Measurements from ENCODE around the gene EFNB2. TPM values are rescaled to one million over a fixed set of nuclear protein-coding genes. Genes with fewer than 3 reads are reported as not detected.

EFNB2 gene
- total RNA-seq, 1 donor from 2014 or later = 14.6 TPM

DNA sequence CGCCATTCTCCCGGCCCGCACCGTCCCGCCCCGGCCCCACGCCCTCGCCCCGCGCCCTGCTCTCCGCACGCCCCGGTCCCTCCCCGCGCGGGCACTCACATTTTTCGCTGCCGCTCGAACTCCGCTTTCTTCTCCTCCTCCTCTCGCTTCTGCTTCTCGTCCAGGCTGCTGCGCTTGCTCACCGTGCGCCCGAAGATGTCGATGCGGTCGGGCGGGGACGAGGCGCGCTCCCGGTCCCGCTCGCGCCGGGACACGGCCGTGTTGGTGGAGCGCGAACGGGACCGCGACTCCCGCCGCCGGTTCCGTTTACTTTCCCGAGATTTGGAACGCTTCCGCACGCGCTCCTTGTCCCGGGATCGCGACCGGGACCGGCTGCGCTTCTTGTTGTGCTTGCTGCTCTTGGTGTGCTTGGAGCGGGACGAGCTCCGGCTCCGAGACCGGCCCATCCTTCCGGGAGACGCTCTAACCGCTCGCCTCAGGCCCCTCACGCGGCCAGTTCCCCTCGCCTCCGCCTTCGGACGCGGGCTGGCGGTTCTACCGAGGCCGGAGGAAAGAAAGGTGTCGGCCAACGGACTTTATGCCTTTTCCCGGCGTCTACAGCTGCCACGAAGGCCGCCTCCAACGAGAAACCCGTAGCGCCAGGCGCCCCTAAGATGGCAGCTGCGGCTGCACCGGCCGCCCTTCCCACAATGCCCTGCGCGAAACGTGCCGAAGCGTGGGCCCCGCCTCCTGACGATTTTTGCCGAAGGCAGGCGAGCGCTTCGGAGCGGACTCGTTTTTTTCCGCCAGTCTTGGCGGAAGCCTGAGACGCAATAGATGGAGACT, 32.2 kb upstream of the EFNB2 start, which contains the start of gene ARGLU1:
Gene ARGLU1 (minus strand): TSS at position 664 of the 825 bp plus-strand sequence. CDS start 218 bp downstream, at position 446.
- Histone ChIP-seq H3K27ac (ENCODE audit: low read depth, low read length) (peak within 1 kb of the TSS; percentile 94), H3K9ac (ENCODE audit: low read depth in 1 of 3, low read length in 3 of 3) (peak within 1 kb of the TSS; percentile 90 to 97 (median 96)), H3K36me3 (ENCODE audit: control insufficient read depth in 3 of 3, insufficient read depth in 3 of 3, low read length in 3 of 3) (no peaks in the 10 kb centered on the region), H3K9me3 (ENCODE audit: control insufficient read depth in 3 of 3, low read length in 3 of 3) (no peaks in the 10 kb centered on the region), H3K27me3 (ENCODE audit: control insufficient read depth in 3 of 3, insufficient read depth in 3 of 3, low read length in 3 of 3) (no peaks in the 10 kb centered on the region), H3K4me3 (ENCODE audit: low read length in 3 of 3) (peak within 1 kb of the TSS; percentile 88 to 96 (median 95)), H3K4me1 (ENCODE audit: control insufficient read depth in 3 of 3, insufficient read depth in 3 of 3, low read length in 3 of 3) (peaks cover 26 to 36% (median 29%) of the 10 kb centered on the region in 3 donors)

DNA sequence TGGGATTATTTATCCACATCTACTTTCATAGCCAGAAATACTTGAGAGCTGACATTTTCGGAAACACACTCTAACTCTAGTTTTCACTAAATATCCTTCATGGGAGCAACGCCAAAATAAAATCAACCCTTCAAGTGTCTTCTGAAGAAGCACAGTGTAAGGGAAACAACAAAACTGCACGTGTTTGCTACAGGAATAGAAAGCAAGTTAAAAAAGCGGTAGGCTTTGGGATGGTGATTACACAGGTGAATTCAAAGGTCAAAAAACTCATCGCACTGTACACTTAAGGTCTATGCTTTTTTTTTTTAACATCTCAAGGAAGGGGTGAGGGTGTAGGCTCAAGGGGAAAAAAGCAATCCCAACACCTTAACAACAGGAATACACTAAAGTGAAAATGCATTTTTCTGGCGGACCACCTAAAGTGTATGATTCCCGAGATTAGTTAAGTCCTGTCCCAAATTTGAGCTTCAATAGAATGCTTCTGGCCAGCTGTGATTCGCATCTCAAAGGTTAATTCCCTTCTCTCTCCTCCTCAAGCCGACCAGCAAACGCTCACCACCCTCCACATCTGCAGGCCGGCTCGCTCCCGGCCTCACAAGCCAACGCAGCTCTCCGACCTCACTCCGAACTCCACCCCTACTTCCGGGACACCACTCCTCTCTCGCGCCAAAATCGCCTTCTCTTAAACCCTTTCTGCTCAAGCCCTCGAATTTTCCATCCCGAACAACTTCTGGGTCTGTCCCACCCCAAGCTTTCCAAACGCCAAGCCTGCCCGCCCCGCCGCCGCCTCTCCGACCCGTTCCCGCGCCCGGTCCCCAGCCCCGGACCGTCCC, 31.4 kb upstream of the EFNB2 start:
- Histone ChIP-seq H3K27me3 (ENCODE audit: control insufficient read depth in 3 of 3, insufficient read depth in 3 of 3, low read length in 3 of 3) (no peaks in the 10 kb centered on the region), H3K4me1 (ENCODE audit: control insufficient read depth in 3 of 3, insufficient read depth in 3 of 3, low read length in 3 of 3) (peaks cover 31 to 42% (median 35%) of the 10 kb centered on the region in 3 donors)

GRCh38 chr13:106565127-106565775, 29.8 kb upstream of the EFNB2 start:
- no peaks in the 10 kb centered on the region for H3K27me3 ChIP-seq (ENCODE audit: control insufficient read depth in 3 of 3, insufficient read depth in 3 of 3, low read length in 3 of 3)
- no peak overlapping the region for H3K27ac ChIP-seq (ENCODE audit: low read depth, low read length)
- H3K4me1 ChIP-seq (ENCODE audit: control insufficient read depth in 3 of 3, insufficient read depth in 3 of 3, low read length in 3 of 3) = peaks cover 40 to 46% (median 41%) of the 10 kb centered on the region in 3 donors
- H3K9ac ChIP-seq (ENCODE audit: low read depth in 1 of 3, low read length in 3 of 3) = no peak overlapping the region
- no peaks in the 10 kb centered on the region for H3K9me3 ChIP-seq (ENCODE audit: control insufficient read depth in 3 of 3, low read length in 3 of 3)
- H3K4me3 ChIP-seq (ENCODE audit: low read length in 3 of 3) = peak overlapping the region in 2 of 3 donors; percentile 95 to 96
- no peaks in the 10 kb centered on the region for H3K36me3 ChIP-seq (ENCODE audit: control insufficient read depth in 3 of 3, insufficient read depth in 3 of 3, low read length in 3 of 3)

More for the DNA sequence above, 31.4 kb upstream of the EFNB2 start:
- H3K9ac ChIP-seq (ENCODE audit: low read depth in 1 of 3, low read length in 3 of 3) = peak overlapping the region; percentile 90 to 97 (median 96)
- H3K4me3 ChIP-seq (ENCODE audit: low read length in 3 of 3) = peak overlapping the region; percentile 88 to 96 (median 95)
- H3K9me3 ChIP-seq (ENCODE audit: control insufficient read depth in 3 of 3, low read length in 3 of 3) = no peaks in the 10 kb centered on the region
- peak overlapping the region; percentile 94 for H3K27ac ChIP-seq (ENCODE audit: low read depth, low read length)
- no peaks in the 10 kb centered on the region for H3K36me3 ChIP-seq (ENCODE audit: control insufficient read depth in 3 of 3, insufficient read depth in 3 of 3, low read length in 3 of 3)

- Histone ChIP-seq H3K4me3 (ENCODE audit: low read length in 3 of 3) (no peak overlapping the region), H3K27me3 (ENCODE audit: control insufficient read depth in 3 of 3, insufficient read depth in 3 of 3, low read length in 3 of 3) (no peaks in the 10 kb centered on the region), H3K9me3 (ENCODE audit: control insufficient read depth in 3 of 3, low read length in 3 of 3) (no peaks in the 10 kb centered on the region), H3K36me3 (ENCODE audit: control insufficient read depth in 3 of 3, insufficient read depth in 3 of 3, low read length in 3 of 3) (peaks cover 3 to 10% (median 10%) of the 10 kb centered on the region in 3 donors), H3K4me1 (ENCODE audit: control insufficient read depth in 3 of 3, insufficient read depth in 3 of 3, low read length in 3 of 3) (peaks cover 35 to 41% (median 40%) of the 10 kb centered on the region in 3 donors), H3K27ac (ENCODE audit: low read depth, low read length) (no peak overlapping the region), H3K9ac (ENCODE audit: low read depth in 1 of 3, low read length in 3 of 3) (no peak overlapping the region)
Measured at GRCh38 chr13:106562301-106562700, 26.8 kb upstream of the EFNB2 start.

DNA sequence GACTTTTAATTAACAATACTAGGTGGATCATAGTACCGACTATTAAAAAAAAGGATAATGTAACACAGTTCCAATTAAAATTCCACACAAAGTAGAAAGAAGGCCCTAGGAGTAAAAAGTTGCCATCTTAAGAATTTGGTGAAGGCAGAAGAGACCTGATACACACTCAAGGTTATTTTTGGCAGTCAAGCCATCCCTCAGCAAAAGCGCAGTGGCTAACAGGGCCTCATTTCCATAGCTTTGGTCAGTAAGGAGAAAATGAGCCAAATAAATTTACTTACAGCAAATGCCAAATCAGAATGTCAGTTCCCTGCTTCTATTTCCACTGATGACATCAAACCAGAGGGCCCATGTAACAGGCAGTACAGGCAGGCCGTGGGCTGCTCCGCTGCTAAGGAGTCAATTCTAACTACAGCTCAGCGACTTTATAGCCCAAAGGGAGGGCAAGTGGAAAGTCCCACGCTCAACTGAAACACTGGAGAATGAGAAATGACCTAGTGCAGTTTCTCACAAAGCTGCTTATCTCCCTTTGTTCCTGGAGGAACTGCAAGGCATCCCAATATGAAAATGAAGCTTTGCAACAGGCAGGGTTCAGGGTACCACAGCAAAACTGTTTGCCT, 26.2 kb upstream of the EFNB2 start:
- H3K27me3 ChIP-seq (ENCODE audit: control insufficient read depth in 3 of 3, insufficient read depth in 3 of 3, low read length in 3 of 3) = no peaks in the 10 kb centered on the region
- H3K27ac ChIP-seq (ENCODE audit: low read depth, low read length) = no peak overlapping the region
- H3K4me3 ChIP-seq (ENCODE audit: low read length in 3 of 3) = peak overlapping the region in 2 of 3 donors; percentile 15 to 45
- H3K9ac ChIP-seq (ENCODE audit: low read depth in 1 of 3, low read length in 3 of 3) = peak overlapping the region in 2 of 3 donors; percentile 5 to 17
- H3K36me3 ChIP-seq (ENCODE audit: control insufficient read depth in 3 of 3, insufficient read depth in 3 of 3, low read length in 3 of 3) = peaks cover 3 to 14% (median 14%) of the 10 kb centered on the region in 3 donors
- no peaks in the 10 kb centered on the region for H3K9me3 ChIP-seq (ENCODE audit: control insufficient read depth in 3 of 3, low read length in 3 of 3)
- H3K4me1 ChIP-seq (ENCODE audit: control insufficient read depth in 3 of 3, insufficient read depth in 3 of 3, low read length in 3 of 3) = peaks cover 35 to 39% (median 38%) of the 10 kb centered on the region in 3 donors

GRCh38 chr13:106560821-106561220, 25.4 kb upstream of the EFNB2 start:
- Histone ChIP-seq H3K4me3 (ENCODE audit: low read length in 3 of 3) (no peak overlapping the region), H3K27ac (ENCODE audit: low read depth, low read length) (no peak overlapping the region), H3K4me1 (ENCODE audit: control insufficient read depth in 3 of 3, insufficient read depth in 3 of 3, low read length in 3 of 3) (peaks cover 30% of the 10 kb centered on the region in 3 donors), H3K27me3 (ENCODE audit: control insufficient read depth in 3 of 3, insufficient read depth in 3 of 3, low read length in 3 of 3) (no peaks in the 10 kb centered on the region), H3K9ac (ENCODE audit: low read depth in 1 of 3, low read length in 3 of 3) (no peak overlapping the region), H3K9me3 (ENCODE audit: control insufficient read depth in 3 of 3, low read length in 3 of 3) (no peaks in the 10 kb centered on the region), H3K36me3 (ENCODE audit: control insufficient read depth in 3 of 3, insufficient read depth in 3 of 3, low read length in 3 of 3) (peaks cover 3 to 20% (median 20%) of the 10 kb centered on the region in 3 donors)

GRCh38 chr13:106558527-106558926, 23.1 kb upstream of the EFNB2 start:
- Histone ChIP-seq H3K36me3 (ENCODE audit: control insufficient read depth in 3 of 3, insufficient read depth in 3 of 3, low read length in 3 of 3) (peaks cover 5 to 35% (median 27%) of the 10 kb centered on the region in 3 donors), H3K9me3 (ENCODE audit: control insufficient read depth in 3 of 3, low read length in 3 of 3) (no peaks in the 10 kb centered on the region)

GRCh38 chr13:106555631-106556328, 20.3 kb upstream of the EFNB2 start:
- no peak overlapping the region for H3K27ac ChIP-seq (ENCODE audit: low read depth, low read length)
- H3K4me3 ChIP-seq (ENCODE audit: low read length in 3 of 3) = no peak overlapping the region
- no peaks in the 10 kb centered on the region for H3K27me3 ChIP-seq (ENCODE audit: control insufficient read depth in 3 of 3, insufficient read depth in 3 of 3, low read length in 3 of 3)
- no peaks in the 10 kb centered on the region for H3K9me3 ChIP-seq (ENCODE audit: control insufficient read depth in 3 of 3, low read length in 3 of 3)
- peaks cover 5 to 36% (median 32%) of the 10 kb centered on the region in 3 donors for H3K36me3 ChIP-seq (ENCODE audit: control insufficient read depth in 3 of 3, insufficient read depth in 3 of 3, low read length in 3 of 3)
- H3K9ac ChIP-seq (ENCODE audit: low read depth in 1 of 3, low read length in 3 of 3) = no peak overlapping the region
- H3K4me1 ChIP-seq (ENCODE audit: control insufficient read depth in 3 of 3, insufficient read depth in 3 of 3, low read length in 3 of 3) = peaks cover 4 to 10% (median 7%) of the 10 kb centered on the region in 3 donors

More at GRCh38 chr13:106558527-106558926, 23.1 kb upstream of the EFNB2 start:
- H3K4me1 ChIP-seq (ENCODE audit: control insufficient read depth in 3 of 3, insufficient read depth in 3 of 3, low read length in 3 of 3) = peaks cover 13 to 17% (median 17%) of the 10 kb centered on the region in 3 donors
- H3K9ac ChIP-seq (ENCODE audit: low read depth in 1 of 3, low read length in 3 of 3) = no peak overlapping the region
- H3K27ac ChIP-seq (ENCODE audit: low read depth, low read length) = no peak overlapping the region
- no peak overlapping the region for H3K4me3 ChIP-seq (ENCODE audit: low read length in 3 of 3)
- no peaks in the 10 kb centered on the region for H3K27me3 ChIP-seq (ENCODE audit: control insufficient read depth in 3 of 3, insufficient read depth in 3 of 3, low read length in 3 of 3)

Measured in skeletal muscle tissue (tissue), 4 donors.